Activated CD4-positive, alpha-beta memory T cell treated with anti-CD3 and anti-CD28 coated beads, Interleukin-2, amount 10 ng/mL, durations not matched to agents 7 days and 5 days (primary cell): ENCODE data around the gene EDDM13. TPM values are rescaled to one million over a fixed set of nuclear protein-coding genes. Genes with fewer than 3 reads are reported as not detected.
A peak's percentile ranks its signal among the peaks of the same experiment; 100 is the strongest.
"Not testable (repeated sequence)": the region's sequence is repeated elsewhere in the genome, so short reads cannot be mapped to it uniquely, and the experiment has no call there.

Source experiments
- CTCF ChIA-PET: fragments of 350-600 bp; sonication (Branson Sonifier 250); formaldehyde crosslinking; loops from one replicate; lab custom pipeline; 2021; ENCODE audit warnings: antibody characterized with exemption, inconsistent platforms; lab: Charles Lee
- POLR2A ChIA-PET: fragments of 350-600 bp; sonication (Branson Sonifier 250); formaldehyde crosslinking; loops from one replicate; lab custom pipeline; 2021; ENCODE audit warnings: antibody characterized with exemption; lab: Charles Lee
- DNase-seq: peaks from one replicate; pipeline ENCODE4 v3.0.0-alpha.2; 2020
- H3K27ac Mint-ChIP-seq: one replicate; pipeline ENCODE4 v1.8.0; 2021; ENCODE audit warnings: mild to moderate bottlenecking, mixed read lengths
- H3K27me3 Mint-ChIP-seq: one replicate; pipeline ENCODE4 v1.8.0; 2021; ENCODE audit warnings: mixed read lengths
- H3K36me3 Mint-ChIP-seq: one replicate; pipeline ENCODE4 v1.8.0; 2021; ENCODE audit warnings: low read depth, mixed read lengths
- H3K4me1 Mint-ChIP-seq: one replicate; pipeline ENCODE4 v1.8.0; 2021; ENCODE audit warnings: mixed read lengths
- H3K4me3 Mint-ChIP-seq: one replicate; pipeline ENCODE4 v1.8.0; 2021; ENCODE audit warnings: mild to moderate bottlenecking, mixed read lengths
- H3K9me3 Mint-ChIP-seq: one replicate; pipeline ENCODE4 v1.8.0; 2021; ENCODE audit warnings: mixed read lengths
- total RNA-seq, 2 experiments: library from RNA; stranded (reverse); gene quantifications; one replicate each; pipeline ENCODE4 v1.2.3, GENCODE V29; 2021

The EDDM13 gene, protein sequence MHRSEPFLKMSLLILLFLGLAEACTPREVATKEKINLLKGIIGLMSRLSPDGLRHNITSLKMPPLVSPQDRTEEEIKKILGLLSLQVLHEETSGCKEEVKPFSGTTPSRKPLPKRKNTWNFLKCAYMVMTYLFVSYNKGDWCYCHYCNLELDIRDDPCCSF
- total RNA-seq = 1 to 10 TPM; 1.4 to 2.9 TPM

DNA sequence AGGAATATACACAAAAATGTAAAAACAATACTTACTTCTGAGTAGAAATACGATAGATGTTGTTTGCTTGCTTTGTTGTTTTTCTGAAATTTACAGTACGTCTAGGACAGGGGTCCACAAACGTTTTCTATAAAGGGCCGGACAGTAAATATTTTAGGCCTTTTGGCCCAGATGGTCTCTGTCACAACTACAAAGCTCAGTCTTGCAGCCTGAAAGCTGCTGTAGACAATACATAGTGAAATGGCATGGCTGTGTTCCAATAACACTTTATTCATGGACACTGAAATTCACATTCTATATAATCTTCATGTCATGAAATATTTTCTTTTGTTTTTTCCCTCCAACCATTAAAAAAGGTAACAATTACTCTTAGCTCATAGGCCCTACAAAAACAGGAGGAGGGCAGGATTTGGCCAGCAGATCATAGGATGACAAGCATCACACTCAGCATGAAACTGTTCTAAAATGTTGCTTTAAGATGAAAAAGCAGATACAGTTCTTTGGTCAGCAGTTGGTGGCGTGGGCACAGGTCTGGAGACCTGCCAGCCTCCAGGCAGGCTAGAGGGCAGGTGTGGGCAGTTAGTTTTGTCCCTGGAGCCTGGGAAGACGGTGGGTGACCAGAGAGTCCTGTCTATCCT, at the start of gene EDDM13:
EDDM13 (plus strand) TSS at position 588 of the 638 bp plus-strand sequence. CDS start 87 bp downstream, outside the sequence.
- Mint-ChIP-seq H3K4me1 (no peaks in the 10 kb centered on the region), H3K4me3 (no peak within 1 kb of the TSS), H3K9me3 (peaks cover 2% of the 10 kb centered on the region), H3K27ac (no peak within 1 kb of the TSS), H3K36me3 (no peaks in the 10 kb centered on the region), H3K27me3 (no peaks in the 10 kb centered on the region)
- DNase-seq = no peak
- ChIA-PET POLR2A (no interaction called here), CTCF (interaction anchor here (2.9 kb wide), 1 partner anchor 19 kb away, joined by 9 read pairs; no protein-coding TSS in a partner anchor)

DNA sequence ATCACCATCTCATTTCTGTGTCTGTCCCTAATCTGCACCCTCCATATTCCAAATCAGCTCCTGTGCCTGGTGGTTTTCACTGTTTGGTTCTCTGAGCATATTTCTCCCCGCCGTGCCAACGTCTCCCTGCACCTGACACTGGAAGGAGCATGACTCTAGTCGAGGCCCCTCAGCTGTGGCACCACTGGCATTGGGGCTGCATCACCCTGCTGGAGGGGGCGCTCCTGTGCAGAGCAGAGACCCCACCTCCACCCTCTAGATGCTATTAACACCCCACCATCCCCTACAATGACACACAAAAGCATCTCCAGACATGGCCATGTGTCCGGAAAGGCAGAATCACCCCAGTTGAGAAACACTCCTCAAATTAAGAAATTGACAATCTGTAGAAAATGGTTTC, 49.6 kb upstream of the EDDM13 start:
- ChIA-PET POLR2A (no interaction called here), CTCF (no interaction called here)
- Mint-ChIP-seq H3K4me1 (peaks cover 2% of the 10 kb centered on the region), H3K4me3 (no peak overlapping the region), H3K36me3 (no peaks in the 10 kb centered on the region), H3K27me3 (peaks cover 2% of the 10 kb centered on the region), H3K9me3 (no peaks in the 10 kb centered on the region), H3K27ac (no peak overlapping the region)
- DNase-seq = no peak

DNA sequence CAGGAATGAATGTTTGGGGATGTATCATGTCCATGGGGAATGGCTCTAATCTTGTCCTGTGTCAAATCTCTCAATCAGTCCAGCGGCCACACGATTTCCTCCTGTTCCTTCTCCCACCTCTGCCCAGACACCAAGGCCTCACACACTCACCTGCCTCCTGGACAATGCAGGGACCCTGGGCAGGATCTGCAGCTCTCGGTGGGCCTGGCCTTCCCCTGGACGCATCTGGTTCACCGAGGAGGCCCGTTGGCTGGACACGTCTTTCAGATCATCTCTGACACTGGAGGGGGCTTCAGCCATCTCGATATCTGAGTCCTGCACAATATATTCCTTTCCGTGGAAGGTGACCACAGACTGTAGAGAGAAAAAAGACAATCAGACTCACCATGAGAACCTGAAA, 49.1 kb upstream of the EDDM13 start:
- H3K27me3 Mint-ChIP-seq = no peaks in the 10 kb centered on the region
- CTCF ChIA-PET = no interaction called here
- no peaks in the 10 kb centered on the region for H3K4me1 Mint-ChIP-seq
- H3K9me3 Mint-ChIP-seq = no peaks in the 10 kb centered on the region
- H3K27ac Mint-ChIP-seq = no peak overlapping the region
- no peak for DNase-seq
- no peaks in the 10 kb centered on the region for H3K36me3 Mint-ChIP-seq
- POLR2A ChIA-PET = no interaction called here
- no peak overlapping the region for H3K4me3 Mint-ChIP-seq

DNA sequence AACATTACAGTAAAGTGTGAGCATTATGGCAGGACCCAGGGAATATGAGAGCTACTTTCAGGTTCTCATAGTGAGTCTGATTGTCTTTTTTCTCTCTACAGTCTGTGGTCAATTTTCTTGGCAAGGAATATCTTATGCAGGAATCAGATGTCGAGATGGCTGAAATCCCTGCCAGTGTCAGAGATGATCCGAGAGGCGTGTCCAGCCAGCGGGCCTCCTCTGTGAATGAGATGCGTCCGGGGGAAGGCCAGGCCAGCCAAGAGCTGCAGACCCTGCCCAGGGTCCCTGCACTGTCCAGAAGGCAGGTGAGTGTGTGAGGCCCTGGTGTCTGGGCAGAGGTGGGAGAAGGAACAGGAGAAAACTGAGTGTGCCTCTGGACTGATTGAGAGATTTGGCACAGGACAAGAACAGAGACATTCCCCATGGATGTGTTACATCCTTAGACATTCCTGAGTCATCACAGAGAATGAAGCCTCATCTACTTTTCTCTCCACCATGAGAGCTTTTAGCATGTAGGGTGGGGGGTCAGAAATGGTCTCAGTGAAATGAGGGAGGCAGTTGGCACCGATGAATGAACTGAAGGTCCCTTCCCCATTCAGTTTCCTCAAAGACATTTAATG, 27.3 kb upstream of the EDDM13 start:
- Mint-ChIP-seq H3K36me3 (no peaks in the 10 kb centered on the region), H3K27ac (no peak overlapping the region), H3K9me3 (no peaks in the 10 kb centered on the region), H3K4me3 (no peak overlapping the region), H3K27me3 (no peaks in the 10 kb centered on the region), H3K4me1 (no peaks in the 10 kb centered on the region)
- DNase-seq = no peak
- POLR2A ChIA-PET = no interaction called here
- CTCF ChIA-PET = no interaction called here

DNA sequence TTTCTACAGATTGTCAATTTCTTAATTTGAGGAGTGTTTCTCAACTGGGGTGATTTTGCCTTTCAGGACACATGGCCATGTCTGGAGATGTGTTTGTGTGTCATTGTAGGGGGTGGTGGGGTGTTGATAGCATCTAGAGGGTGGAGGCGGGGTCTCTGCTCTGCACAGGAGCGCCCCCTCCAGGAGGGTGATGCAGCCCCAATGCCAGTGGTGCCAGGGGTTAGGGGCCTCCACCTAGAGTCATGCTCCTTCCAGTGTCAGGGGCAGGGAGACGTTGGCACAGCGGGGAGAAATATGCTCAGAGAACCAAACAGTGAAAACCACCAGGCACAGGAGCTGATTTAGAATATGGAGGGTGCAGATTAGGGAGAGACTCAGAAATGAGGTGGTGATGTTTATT, 26.8 kb upstream of the EDDM13 start:
- POLR2A ChIA-PET, H3K27ac Mint-ChIP-seq, DNase-seq, H3K36me3 Mint-ChIP-seq, CTCF ChIA-PET, H3K9me3 Mint-ChIP-seq, H3K4me3 Mint-ChIP-seq, H3K27me3 Mint-ChIP-seq, H3K4me1 Mint-ChIP-seq: not testable (repeated sequence)

DNA sequence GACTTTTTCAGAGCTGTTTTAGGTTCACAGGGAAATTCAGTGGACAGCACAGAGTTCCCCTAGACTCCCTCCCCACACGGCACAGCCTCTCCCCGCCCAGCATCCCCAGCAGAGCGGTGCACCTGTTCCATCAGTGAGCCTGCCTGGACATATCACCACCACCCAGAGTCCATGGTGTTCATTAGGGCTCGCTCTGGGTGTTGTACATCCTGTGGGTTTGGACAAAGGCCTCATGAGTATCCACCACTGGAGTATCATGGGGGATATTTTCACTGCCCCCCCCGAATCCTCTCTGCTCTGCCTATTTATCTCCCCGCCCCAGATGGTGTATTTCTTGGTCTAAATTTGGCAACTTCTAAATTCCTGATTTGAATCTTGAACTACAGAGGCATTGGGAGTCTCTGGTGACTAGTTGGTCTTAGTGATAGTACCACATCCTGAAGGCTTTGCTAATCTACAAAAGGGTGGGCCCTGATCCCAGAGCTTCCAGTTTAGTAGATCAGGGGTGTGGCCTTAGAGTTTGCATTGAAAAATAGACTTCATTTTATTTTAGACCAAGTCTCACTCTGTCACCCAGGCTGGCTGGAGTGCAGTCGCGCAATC, 23.7 kb upstream of the EDDM13 start:
- H3K27ac Mint-ChIP-seq, H3K36me3 Mint-ChIP-seq: not testable (repeated sequence)

DNA sequence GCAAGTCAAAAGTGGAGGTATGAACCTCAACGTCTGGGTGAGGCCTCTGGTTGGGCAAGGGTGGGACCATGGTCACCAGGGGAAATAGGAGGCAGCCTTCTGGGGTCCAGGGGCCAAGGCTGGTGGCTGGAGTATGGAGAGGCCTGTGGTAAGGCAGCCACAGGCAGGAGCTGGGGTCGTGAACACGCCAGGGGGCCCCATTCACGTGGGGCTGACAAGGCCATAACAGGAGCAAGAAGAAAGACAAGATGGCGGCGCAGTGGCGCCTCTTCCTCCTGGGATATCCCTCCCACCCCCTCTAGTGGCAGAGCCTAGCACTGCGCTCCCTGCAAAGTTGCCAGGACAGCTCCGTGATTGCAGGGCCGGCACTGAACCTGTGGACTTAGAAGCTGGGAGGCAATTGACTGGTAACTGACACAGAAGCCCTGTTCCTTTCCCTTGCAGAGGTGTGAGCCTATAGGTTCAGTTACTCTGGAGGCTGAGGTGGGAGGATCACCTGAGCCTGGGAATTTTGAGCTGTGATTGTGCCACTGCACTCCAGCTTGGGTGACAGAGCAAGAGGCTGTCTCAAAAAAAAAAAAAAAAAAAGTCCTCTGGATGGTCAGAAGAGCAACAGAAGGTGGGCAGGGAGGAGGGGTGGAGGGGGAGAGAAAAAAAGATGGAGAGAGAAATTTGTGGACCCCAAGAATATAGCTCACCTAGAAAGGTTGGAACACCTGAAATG, 19.7 kb upstream of the EDDM13 start:
- H3K4me1 Mint-ChIP-seq = peaks cover 1% of the 10 kb centered on the region
- H3K36me3 Mint-ChIP-seq = no peaks in the 10 kb centered on the region
- CTCF ChIA-PET = interaction anchor here (0.6 to 6.4 kb wide), 33 partner anchors 9 to 1275 kb away, joined by 3 to 155 read pairs (median 4); partner anchors contain the start of genes EDDM13, ZNF583 and ZSCAN5A
- H3K4me3 Mint-ChIP-seq = no peak overlapping the region
- POLR2A ChIA-PET = interaction anchor here (1.2 to 1.9 kb wide), 3 partner anchors 9 to 81 kb away, joined by 3 to 9 read pairs (median 4); partner anchors contain the start of gene ZSCAN5A
- no peaks in the 10 kb centered on the region for H3K27me3 Mint-ChIP-seq
- DNase-seq = peak; percentile 77
- no peak overlapping the region for H3K27ac Mint-ChIP-seq
- H3K9me3 Mint-ChIP-seq = peaks cover 5% of the 10 kb centered on the region

More for the DNA sequence above, 23.7 kb upstream of the EDDM13 start:
- POLR2A ChIA-PET, CTCF ChIA-PET, H3K4me3 Mint-ChIP-seq, DNase-seq, H3K9me3 Mint-ChIP-seq, H3K4me1 Mint-ChIP-seq, H3K27me3 Mint-ChIP-seq: not testable (repeated sequence)

DNA sequence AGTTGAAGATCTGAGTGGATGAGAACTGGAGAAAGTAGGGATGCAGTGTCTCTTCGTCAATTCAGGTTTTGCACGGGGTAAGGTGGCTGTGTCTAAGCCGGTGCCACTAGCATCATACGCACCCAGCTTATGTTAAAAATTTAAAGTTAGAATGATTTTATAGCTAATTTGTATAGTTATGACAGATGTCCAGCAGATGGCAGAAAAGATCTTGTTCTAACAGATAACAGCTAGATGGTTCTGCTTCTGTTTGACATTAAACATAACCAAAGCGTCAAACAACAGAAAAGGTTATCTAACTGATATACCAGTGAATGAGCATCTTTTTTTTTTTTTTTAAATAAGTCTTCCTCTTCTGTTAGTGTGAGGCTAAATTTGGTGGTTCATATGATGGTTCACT, 18.8 kb upstream of the EDDM13 start:
- H3K4me1 Mint-ChIP-seq = peaks cover 1% of the 10 kb centered on the region
- POLR2A ChIA-PET = interaction anchor here (0.6 to 1.9 kb wide), 2 partner anchors 61 to 80 kb away, joined by 3 to 9 read pairs; partner anchors contain the start of gene ZSCAN5A
- H3K4me3 Mint-ChIP-seq = no peak overlapping the region
- DNase-seq = no peak
- peaks cover 5% of the 10 kb centered on the region for H3K9me3 Mint-ChIP-seq
- no peaks in the 10 kb centered on the region for H3K36me3 Mint-ChIP-seq
- CTCF ChIA-PET = interaction anchor here (0.7 to 6.4 kb wide), 29 partner anchors 8 to 740 kb away, joined by 3 to 155 read pairs (median 4); partner anchors contain the start of genes EDDM13 and ZSCAN5A
- H3K27ac Mint-ChIP-seq = no peak overlapping the region
- no peaks in the 10 kb centered on the region for H3K27me3 Mint-ChIP-seq

DNA sequence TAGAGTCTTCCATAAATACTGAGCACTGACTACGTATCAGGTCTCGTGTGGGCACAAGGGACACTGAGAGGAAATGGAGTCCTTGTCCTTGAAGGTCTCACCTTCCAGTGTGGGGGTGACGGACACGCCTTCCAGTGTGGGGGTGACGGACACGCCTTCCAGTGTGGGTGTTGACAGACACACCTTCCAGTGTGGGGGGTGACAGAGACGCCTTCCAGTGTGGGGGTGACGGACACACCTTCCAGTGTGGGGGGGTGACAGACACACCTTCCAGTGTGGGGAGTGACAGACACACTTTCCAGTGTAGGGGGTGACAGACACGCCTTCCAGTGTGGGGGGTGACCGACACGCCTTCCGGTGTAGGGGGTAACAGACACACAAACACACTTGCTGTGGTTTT, 14.3 kb upstream of the EDDM13 start:
- no peaks in the 10 kb centered on the region for H3K4me1 Mint-ChIP-seq
- POLR2A ChIA-PET = interaction anchor here (0.6 kb wide), 1 partner anchor 179 kb away, joined by 3 read pairs; no protein-coding TSS in a partner anchor
- H3K4me3 Mint-ChIP-seq = no peak overlapping the region
- no peak overlapping the region for H3K27ac Mint-ChIP-seq
- CTCF ChIA-PET = interaction anchor here (1.0 to 1.1 kb wide), 2 partner anchors 74 to 192 kb away, joined by 3 to 4 read pairs; no protein-coding TSS in a partner anchor
- DNase-seq = no peak
- H3K27me3 Mint-ChIP-seq = no peaks in the 10 kb centered on the region
- H3K9me3 Mint-ChIP-seq = no peaks in the 10 kb centered on the region
- H3K36me3 Mint-ChIP-seq = no peaks in the 10 kb centered on the region

DNA sequence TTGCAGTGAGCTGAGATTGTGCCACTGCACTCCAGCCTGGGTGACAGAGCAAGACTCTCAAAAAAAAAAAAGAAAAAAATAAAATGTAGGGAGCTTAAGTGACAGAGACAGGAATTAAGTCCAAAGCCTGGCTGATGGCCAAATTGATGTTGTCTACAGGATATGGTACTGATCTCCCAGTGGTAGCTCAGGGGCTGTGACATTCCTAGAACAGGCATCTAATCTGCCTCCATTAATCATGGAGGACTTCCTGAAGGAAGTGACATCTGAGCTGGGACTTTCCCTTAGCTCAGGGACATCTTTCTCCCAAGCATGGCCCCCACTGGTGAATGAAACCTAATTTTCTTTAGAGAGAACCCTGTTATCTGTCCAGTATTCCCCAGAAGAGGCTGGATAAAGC, 11.4 kb upstream of the EDDM13 start:
- no peaks in the 10 kb centered on the region for H3K9me3 Mint-ChIP-seq
- H3K4me1 Mint-ChIP-seq = no peaks in the 10 kb centered on the region
- no peak for DNase-seq
- POLR2A ChIA-PET = interaction anchor here (1.4 kb wide), 1 partner anchor 8 kb away, joined by 3 read pairs; no protein-coding TSS in a partner anchor
- CTCF ChIA-PET = interaction anchor here (0.8 to 1.9 kb wide), 3 partner anchors 8 to 188 kb away, joined by 3 to 11 read pairs (median 3); no protein-coding TSS in a partner anchor
- H3K4me3 Mint-ChIP-seq = no peak overlapping the region
- H3K27me3 Mint-ChIP-seq = no peaks in the 10 kb centered on the region
- no peak overlapping the region for H3K27ac Mint-ChIP-seq
- no peaks in the 10 kb centered on the region for H3K36me3 Mint-ChIP-seq

DNA sequence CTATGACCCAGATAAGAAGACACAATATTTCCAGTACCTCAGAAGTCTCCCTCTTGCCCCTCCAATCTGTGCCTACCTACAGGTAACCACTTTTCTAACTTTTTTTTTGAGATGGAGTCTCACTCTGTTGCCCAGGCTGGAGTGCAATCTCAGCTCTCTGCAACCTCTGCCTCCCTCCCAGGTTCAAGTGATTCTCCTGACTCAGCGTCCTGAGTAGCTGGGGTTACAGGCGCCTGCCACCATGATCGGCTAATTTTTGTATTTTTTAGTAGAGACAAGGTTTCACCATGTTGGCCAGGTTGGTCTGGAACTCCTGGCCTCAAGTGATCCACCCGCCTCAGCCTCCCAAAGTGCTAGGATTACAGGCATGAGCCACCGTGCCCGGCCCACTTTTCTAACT, 10.6 kb upstream of the EDDM13 start:
- not testable (repeated sequence) for H3K9me3 Mint-ChIP-seq, H3K27me3 Mint-ChIP-seq, H3K27ac Mint-ChIP-seq, H3K4me3 Mint-ChIP-seq, H3K4me1 Mint-ChIP-seq, DNase-seq, H3K36me3 Mint-ChIP-seq
- CTCF ChIA-PET = interaction anchor here (1.2 to 1.9 kb wide), 2 partner anchors 9 to 71 kb away, joined by 3 to 11 read pairs; no protein-coding TSS in a partner anchor
- POLR2A ChIA-PET = interaction anchor here (1.4 kb wide), 1 partner anchor 9 kb away, joined by 3 read pairs; no protein-coding TSS in a partner anchor

DNA sequence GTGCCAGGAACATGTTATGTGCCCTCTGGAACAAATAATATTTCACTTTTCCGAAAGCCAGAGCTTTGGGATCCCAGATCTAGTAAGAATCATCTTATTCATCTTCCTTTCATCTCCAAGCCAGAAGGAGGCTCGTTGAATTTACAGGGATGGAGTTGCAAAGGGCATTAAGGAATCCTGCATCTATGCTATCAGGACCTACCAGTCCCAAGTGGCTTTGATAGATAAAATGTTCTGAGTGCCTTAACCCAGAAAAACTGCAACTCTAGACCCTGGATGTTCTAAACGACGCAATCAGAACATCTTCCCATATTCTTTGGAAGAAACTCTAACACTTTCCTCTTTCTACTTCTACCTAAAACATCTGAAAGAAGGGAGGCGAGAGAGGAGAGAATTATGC, 9.2 kb upstream of the EDDM13 start:
- no peak for DNase-seq
- ChIA-PET POLR2A (no interaction called here), CTCF (no interaction called here)
- no peaks in the 10 kb centered on the region for H3K36me3 Mint-ChIP-seq
- no peaks in the 10 kb centered on the region for H3K9me3 Mint-ChIP-seq
- no peak overlapping the region for H3K27ac Mint-ChIP-seq
- H3K27me3 Mint-ChIP-seq = no peaks in the 10 kb centered on the region
- no peak overlapping the region for H3K4me3 Mint-ChIP-seq
- no peaks in the 10 kb centered on the region for H3K4me1 Mint-ChIP-seq
